Mesothelial cell of epicardium (in vitro differentiated cells): ENCODE data around the gene DGKQ. TPM values are rescaled to one million over a fixed set of nuclear protein-coding genes. Genes with fewer than 3 reads are reported as not detected.

Source experiments
- DNase-seq, 2 experiments: peaks; one replicate each; pipeline ENCODE4 v3.0.0; 2021; ENCODE audit warnings: low spot score in 2 of 2; ENCODE audit not compliant: unreplicated experiment in 2 of 2
- H3K27ac Mint-ChIP-seq: 2 replicates; pipeline ENCODE4 v1.8.0; 2021; ENCODE audit warnings: mixed read lengths
- H3K27me3 Mint-ChIP-seq: 2 replicates; pipeline ENCODE4 v1.8.0; 2021; ENCODE audit warnings: low read depth, mixed read lengths
- H3K36me3 Mint-ChIP-seq: 2 replicates; pipeline ENCODE4 v1.8.0; 2021; ENCODE audit warnings: mixed read lengths
- H3K4me1 Mint-ChIP-seq: 2 replicates; pipeline ENCODE4 v1.8.0; 2021; ENCODE audit warnings: mixed read lengths
- H3K4me3 Mint-ChIP-seq: 2 replicates; pipeline ENCODE4 v1.8.0; 2021; ENCODE audit warnings: mild to moderate bottlenecking, moderate library complexity, mixed read lengths
- H3K9me3 Mint-ChIP-seq: 2 replicates; pipeline ENCODE4 v1.8.0; 2021; ENCODE audit warnings: mixed read lengths
- total RNA-seq: library from RNA; stranded (reverse); gene quantifications from 3 replicates; pipeline ENCODE4 v1.2.1, GENCODE V29; 2021
- TF ChIP-seq, protein P1 (sequence below): fragments of 200-600 bp; sonication (generic); IDR thresholded peaks from one replicate; pipeline ENCODE4 v1.5.0; 2021; ENCODE audit warnings: antibody characterized with exemption; ENCODE audit not compliant: unreplicated experiment

The DGKQ gene
- total RNA-seq, 1 donor from 2014 or later, result 15.6 TPM

GRCh38 chr4:955931-956381 is 17.4 kb downstream of the DGKQ start:
- no peak overlapping the region for H3K27ac Mint-ChIP-seq
- H3K27me3 Mint-ChIP-seq, result no peaks in the 10 kb centered on the region
- peaks cover 12% of the 10 kb centered on the region for H3K36me3 Mint-ChIP-seq
- H3K4me3 Mint-ChIP-seq, result no peak overlapping the region
- TF ChIP-seq, protein P1, sequence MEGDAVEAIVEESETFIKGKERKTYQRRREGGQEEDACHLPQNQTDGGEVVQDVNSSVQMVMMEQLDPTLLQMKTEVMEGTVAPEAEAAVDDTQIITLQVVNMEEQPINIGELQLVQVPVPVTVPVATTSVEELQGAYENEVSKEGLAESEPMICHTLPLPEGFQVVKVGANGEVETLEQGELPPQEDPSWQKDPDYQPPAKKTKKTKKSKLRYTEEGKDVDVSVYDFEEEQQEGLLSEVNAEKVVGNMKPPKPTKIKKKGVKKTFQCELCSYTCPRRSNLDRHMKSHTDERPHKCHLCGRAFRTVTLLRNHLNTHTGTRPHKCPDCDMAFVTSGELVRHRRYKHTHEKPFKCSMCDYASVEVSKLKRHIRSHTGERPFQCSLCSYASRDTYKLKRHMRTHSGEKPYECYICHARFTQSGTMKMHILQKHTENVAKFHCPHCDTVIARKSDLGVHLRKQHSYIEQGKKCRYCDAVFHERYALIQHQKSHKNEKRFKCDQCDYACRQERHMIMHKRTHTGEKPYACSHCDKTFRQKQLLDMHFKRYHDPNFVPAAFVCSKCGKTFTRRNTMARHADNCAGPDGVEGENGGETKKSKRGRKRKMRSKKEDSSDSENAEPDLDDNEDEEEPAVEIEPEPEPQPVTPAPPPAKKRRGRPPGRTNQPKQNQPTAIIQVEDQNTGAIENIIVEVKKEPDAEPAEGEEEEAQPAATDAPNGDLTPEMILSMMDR, result no peak
- no peaks in the 10 kb centered on the region for H3K4me1 Mint-ChIP-seq
- no peaks in the 10 kb centered on the region for H3K9me3 Mint-ChIP-seq
- DNase-seq, result no peak

- H3K36me3 Mint-ChIP-seq, result peaks cover 12% of the 10 kb centered on the region
- TF ChIP-seq, protein P1, result no peak
- no peak for DNase-seq
- H3K27me3 Mint-ChIP-seq, result no peaks in the 10 kb centered on the region
- H3K9me3 Mint-ChIP-seq, result no peaks in the 10 kb centered on the region
- H3K27ac Mint-ChIP-seq, result no peak overlapping the region
- H3K4me3 Mint-ChIP-seq, result no peak overlapping the region
- no peaks in the 10 kb centered on the region for H3K4me1 Mint-ChIP-seq
Measured at GRCh38 chr4:955161-955921, 18.0 kb downstream of the DGKQ start.

DNA sequence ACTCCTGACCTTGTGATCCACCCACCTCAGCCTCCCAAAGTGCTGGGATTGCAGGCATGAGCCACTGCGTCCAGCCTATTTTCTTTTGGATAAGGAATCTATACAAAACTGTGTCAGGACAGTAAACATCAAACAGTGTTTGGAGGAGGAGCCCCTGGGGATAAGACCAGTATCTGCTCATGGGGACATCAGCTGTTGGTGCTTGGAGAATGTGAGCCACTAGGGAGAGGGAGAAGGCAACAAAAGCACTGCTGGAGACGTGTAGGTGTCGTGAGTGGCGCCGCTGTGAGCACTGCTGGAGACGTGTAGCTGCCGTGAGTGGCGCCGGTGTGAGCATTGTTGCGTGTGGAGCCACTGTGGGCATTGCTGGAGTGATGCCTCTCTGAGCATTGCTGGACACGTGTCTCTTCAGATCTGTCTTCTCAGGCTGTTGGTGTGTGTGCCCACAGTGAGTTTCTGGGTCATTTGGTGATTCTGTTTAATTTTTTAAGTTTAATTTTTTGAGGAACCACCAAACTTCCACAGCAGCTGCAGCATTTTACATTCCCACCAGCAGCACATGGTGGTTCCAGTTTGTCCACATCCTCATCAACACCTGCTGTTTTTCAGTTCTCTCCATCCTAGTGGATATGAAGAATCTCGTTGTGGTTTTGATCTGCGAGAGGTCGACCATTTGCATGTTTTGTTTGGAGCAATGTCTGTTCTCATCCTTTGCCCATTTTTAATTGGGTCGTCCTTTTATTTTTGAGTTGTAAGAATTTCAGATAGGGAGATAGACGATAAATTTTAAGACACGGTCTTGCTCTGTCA is 19.0 kb downstream of the DGKQ start:
- Mint-ChIP-seq H3K36me3 (peaks cover 12% of the 10 kb centered on the region), H3K27ac (no peak overlapping the region), H3K4me1 (no peaks in the 10 kb centered on the region), H3K9me3 (no peaks in the 10 kb centered on the region), H3K4me3 (no peak overlapping the region), H3K27me3 (no peaks in the 10 kb centered on the region)
- TF ChIP-seq, protein P1, result no peak
- DNase-seq, result no peak

DNA sequence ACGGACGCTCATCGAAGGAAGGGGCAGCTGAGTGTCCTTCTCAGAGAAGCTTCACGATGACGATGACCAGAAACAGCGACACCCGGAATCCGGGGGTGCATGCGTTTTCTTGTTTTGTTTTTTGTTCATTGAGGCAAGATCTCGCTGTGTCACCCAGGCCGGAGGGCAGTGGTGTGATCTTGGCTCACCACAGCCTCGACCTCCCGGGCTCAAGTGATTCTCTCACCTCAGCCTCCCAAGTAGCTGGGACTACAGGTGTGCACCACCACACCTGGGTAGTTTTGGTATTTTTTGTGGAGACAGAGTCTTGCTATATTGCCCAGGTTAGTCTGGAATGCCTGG is 19.8 kb downstream of the DGKQ start:
- H3K27me3 Mint-ChIP-seq, result no peaks in the 10 kb centered on the region
- no peak overlapping the region for H3K4me3 Mint-ChIP-seq
- no peaks in the 10 kb centered on the region for H3K4me1 Mint-ChIP-seq
- H3K9me3 Mint-ChIP-seq, result no peaks in the 10 kb centered on the region
- TF ChIP-seq, protein P1, result no peak
- DNase-seq, result no peak
- peaks cover 12% of the 10 kb centered on the region for H3K36me3 Mint-ChIP-seq
- H3K27ac Mint-ChIP-seq, result no peak overlapping the region

- Mint-ChIP-seq H3K36me3 (peaks cover 12% of the 10 kb centered on the region), H3K4me3 (no peak overlapping the region), H3K27ac (no peak overlapping the region), H3K9me3 (no peaks in the 10 kb centered on the region), H3K27me3 (no peaks in the 10 kb centered on the region), H3K4me1 (no peaks in the 10 kb centered on the region)
- TF ChIP-seq, protein P1, result no peak
- DNase-seq, result no peak
Measured at GRCh38 chr4:952881-953573, 20.3 kb downstream of the DGKQ start.
